Skeletal muscle cell (primary cell): ENCODE data around the gene FGF11.
"Not testable (repeated sequence)": the region's sequence is repeated elsewhere in the genome, so short reads cannot be mapped to it uniquely, and the experiment has no call there.

ENCODE experiments used
- DNase-seq: peaks from one replicate; pipeline ENCODE4 v3.0.0-alpha.2; 2010; ENCODE audit warnings: low read depth
- H3K4me3 ChIP-seq: 2 replicates; pipeline ENCODE4 v1.5.1; 2011; ENCODE audit warnings: low read depth, mild to moderate bottlenecking, control low read depth, low read length, moderate library complexity

The FGF11 gene

DNA sequence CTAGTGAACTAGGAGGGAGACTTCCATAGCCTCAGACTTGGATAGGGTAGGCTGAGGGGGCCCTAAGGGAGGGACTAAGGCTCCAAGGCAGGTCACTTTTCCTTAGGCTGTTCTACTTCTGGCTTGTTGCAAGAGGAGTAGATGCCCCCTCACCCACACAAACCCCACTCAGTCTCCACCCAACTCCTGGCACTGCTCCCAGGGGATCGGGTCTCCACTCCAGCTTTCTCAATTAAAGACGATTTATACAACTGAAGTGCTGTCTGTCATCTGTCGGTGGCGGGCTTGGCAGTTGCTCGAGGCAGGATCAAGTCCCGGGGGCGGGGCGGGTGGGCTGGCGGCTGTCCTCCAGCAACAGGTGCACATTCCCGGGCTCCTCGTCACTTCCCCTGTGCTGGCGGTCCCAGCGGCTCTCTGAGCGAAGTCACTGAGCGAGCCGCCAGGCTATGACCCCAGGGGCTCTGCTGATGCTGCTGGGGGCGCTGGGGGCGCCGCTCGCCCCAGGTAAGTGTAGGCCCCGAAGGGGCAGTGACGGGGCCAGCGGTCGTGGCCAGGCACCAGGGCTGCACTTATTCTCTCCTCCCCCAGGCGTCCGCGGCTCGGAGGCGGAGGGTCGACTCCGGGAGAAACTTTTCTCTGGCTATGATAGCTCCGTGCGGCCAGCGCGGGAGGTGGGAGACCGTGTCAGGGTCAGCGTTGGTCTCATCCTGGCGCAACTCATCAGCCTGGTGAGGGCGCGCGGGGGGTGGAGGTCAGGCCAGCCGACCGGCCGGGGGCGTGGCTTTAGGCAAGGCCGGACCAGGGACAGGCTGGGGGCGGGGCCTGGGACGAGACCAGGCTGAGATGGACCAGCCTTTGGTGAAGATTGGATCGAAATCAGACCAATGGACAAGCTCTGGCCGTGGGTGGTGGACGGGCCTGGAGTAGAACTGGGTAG is 5.6 kb downstream of the FGF11 start, which contains the start of gene CHRNB1:
Gene CHRNB1, plus strand, starts transcription at position 380 of the 937 bp plus-strand sequence. Its CDS starts 67 bp downstream, at position 447.
- no peak for DNase-seq
- H3K4me3 ChIP-seq, result peak within 1 kb of the TSS; percentile 48

- peak overlapping the region; percentile 48 for H3K4me3 ChIP-seq
- DNase-seq, result no peak
Measured at GRCh38 chr17:7445619-7445968, 6.3 kb downstream of the FGF11 start.

GRCh38 chr17:7448461-7448860 is 9.1 kb downstream of the FGF11 start:
- no peak overlapping the region for H3K4me3 ChIP-seq
- no peak for DNase-seq

- no peak for DNase-seq
- H3K4me3 ChIP-seq, result no peak overlapping the region
Measured at GRCh38 chr17:7459961-7460545, 20.7 kb downstream of the FGF11 start.

DNA sequence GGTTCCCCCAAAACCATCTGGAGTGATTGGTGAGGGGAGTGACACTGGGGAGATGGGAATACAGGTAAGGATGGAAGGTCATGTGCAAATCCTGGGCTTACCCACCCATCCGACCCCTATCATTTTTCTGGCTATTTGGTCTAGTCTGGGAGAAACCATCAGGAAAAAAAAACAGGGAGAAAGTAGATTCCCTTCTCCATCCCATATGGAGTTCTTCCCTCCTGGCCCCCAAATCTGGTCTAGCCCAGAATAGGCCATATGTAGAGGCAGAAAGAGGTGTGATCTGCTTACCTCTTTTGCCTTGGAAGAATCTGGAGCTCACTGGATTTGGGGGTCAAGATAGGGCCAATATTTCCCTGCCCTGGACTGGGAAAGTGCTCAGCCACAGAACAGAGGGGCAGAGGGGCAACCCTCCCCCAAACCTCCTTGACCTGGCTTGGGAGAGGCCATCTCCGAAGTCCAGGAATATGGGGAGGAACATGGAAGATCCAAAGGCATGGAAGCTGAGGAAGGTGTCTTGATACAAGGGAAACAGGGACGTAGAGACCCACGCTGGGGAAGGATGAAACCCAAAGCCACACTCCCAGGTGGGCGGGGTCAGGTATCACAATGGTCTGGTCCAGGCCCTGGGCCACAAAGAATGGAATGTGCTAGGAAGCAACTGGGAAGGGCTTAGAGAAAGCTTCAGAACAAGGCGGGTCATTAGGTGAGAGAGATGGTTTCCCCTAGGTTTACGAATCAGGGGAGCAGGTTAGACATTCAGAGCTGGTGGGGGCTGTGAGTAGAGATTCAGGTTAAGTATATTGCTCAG is 21.7 kb downstream of the FGF11 start:
- no peak for DNase-seq
- H3K4me3 ChIP-seq, result no peak overlapping the region

DNA sequence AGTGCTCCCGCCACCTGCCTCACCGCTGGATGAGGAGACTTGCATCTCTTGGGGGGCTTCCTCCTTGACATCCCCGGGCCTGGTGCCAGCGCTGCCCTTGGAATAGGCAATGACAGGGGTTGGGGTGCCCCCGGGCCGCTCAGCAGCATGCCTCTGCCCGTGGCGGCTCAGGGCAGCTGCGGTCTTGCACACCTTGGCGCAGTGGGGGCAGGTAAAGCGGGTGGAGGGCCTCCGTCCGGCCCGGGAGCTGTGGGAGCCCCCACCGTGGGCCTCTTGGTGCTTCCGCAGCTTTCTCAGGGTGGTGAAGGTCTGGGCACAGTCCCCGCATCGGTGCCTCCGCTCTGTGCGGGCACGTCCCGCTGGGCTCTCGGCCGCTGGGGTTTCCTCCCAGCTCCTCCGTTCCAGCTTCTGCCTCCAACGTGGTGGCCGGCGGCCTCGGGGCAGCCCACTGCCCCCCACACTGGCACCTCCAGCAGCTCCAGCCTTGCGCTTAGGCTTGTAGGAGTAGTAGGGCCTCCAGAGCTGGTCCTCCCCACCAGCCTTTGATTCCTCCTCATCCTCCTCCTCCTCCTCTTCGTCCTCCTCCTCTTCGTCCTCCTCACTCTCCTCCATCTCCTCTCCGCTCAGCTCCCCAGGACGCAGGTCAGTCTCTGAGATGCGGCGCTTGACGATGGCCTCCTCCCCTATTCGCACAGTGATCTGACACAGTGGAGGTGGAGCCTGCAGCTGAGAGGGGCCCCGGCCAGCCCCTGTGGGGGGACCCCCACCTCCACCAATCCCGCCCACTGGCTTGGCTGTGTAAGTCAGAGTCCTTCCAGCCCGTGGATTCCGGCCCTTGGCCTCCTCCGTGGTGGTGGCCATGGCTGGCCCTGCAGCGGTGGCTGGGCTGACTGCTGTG is 23.4 kb downstream of the FGF11 start:
- DNase-seq, result no peak
- no peak overlapping the region for H3K4me3 ChIP-seq

DNA sequence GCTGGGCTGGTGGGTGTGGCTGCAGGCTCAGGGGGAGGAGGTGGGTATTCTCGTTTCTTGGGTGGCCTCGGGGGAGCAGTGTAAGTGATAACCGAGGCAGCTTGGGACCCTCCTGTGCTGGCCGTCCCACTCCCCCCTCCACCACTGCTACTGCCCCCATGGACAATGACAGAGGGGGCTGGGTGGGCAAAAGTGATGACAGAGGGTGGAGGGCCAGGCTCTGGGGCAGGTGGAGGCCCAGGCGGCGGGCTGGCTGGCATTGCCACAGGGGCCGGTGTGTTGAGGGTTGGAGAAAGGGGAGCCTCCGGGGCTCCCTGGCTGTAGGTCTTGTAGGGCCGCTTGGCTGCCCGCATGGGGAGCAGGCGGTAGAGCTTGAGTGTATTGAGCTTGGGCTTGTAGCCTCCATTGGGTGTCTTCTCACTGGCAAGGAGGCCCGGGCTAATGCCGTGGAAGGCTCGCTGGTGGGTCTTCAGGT is 24.1 kb downstream of the FGF11 start:
- no peak for DNase-seq
- no peak overlapping the region for H3K4me3 ChIP-seq

GRCh38 chr17:7464081-7464480 is 24.8 kb downstream of the FGF11 start:
- H3K4me3 ChIP-seq, result no peak overlapping the region
- no peak for DNase-seq

DNA sequence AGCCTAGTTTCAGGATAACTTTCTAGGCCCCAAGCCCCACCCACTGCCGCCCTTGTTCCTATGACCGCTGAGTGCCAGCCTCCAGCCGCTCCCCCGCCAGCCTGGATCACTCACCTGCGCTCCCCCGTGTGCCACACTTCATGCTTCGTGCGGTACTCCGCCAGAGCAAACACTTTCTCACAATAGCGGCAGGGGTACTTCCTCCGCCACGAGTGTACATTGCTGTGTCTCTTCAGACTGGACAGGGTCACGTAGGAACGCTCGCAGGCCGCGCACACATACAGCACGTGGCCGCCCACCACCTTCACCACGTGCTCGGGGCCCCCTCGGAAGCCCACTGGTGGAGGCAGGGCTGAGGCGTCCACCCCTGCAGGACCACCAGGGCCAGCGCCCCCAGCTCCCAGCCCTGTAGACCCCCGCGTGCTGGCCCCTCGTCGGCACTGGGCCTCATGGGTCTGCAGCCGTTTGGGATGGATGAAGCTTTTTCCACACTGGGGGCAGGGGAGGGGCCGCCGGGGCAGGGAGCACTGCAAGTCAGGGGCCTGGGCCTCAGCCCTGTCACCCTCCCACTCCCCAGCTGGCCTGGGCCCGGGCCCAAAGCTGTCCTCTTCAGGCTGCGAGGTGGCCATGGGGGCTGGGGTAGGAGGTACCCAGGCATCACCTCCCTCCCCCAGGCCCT is 26.4 kb downstream of the FGF11 start:
- DNase-seq, result no peak
- H3K4me3 ChIP-seq, result no peak overlapping the region

DNA sequence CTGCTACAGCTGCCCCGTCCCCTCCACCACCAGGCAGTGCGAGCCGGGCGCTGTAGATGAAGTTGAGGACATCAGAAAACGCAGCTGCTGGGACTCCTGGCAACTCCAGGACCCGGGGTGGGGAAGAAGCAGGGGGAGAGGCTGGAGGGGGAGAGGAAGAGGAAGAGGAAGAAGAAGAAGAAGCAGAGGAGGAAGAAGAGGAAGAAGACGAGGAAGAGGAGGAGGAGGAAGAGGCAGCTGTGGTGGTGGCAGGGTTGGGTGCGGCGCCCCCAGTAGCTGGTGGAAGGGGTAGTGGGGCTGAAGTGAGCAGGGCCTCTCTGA is 27.0 kb downstream of the FGF11 start:
- DNase-seq, result no peak
- H3K4me3 ChIP-seq, result no peak overlapping the region

- H3K4me3 ChIP-seq, result no peak overlapping the region
- DNase-seq, result no peak
Measured at GRCh38 chr17:7466639-7467341, 27.5 kb downstream of the FGF11 start.

GRCh38 chr17:7467498-7467897 is 28.2 kb downstream of the FGF11 start:
- no peak overlapping the region for H3K4me3 ChIP-seq
- DNase-seq, result no peak

DNA sequence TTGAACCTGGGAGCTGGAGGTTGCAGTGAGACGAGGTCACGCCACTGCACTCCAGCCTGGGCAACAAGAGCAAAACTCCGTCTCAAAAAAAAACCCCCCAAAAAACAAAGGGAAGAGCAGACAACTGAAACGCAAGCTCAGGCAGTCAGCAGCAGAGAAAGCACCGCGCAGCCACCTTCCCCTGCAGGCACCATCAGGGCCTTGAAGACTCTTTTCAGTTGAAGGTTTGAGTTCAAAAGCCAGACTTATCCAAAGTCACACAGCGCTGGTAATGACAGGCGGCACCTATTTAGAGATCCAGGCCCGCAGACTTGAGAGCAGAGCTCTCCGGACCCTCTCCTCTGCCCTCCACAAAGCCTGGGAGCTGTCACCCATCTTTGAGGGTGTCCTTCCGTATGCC is 29.0 kb downstream of the FGF11 start:
- DNase-seq, result no peak
- H3K4me3 ChIP-seq, result no peak overlapping the region

DNA sequence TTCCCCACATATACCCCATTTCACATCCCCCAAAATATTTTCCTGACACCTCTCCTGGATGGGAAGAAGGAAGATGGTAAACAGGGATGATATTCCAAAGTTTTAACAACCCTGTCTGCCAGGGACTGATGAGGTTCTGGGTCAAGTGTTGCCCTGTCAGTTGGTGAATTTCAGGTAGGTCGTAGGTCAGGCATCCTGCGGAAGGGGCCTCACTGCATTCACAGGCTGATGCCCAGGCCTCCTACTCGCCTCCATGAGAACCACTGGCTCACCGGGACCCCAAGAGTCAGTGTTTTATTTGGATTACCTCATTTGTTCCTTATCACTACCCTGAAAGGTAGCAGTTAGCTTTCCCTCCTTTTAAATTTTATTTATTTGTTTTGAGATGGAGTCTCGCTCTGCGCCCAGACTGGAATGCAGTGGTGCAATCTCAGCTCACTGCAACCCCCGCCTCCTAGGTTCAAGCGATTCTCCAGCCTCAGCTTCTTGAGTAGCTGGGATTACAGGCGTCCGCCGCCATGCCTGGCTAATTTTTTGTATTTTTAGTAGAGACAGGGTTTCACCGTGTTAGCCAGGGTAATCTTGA is 29.6 kb downstream of the FGF11 start:
- DNase-seq, result no peak

DNA sequence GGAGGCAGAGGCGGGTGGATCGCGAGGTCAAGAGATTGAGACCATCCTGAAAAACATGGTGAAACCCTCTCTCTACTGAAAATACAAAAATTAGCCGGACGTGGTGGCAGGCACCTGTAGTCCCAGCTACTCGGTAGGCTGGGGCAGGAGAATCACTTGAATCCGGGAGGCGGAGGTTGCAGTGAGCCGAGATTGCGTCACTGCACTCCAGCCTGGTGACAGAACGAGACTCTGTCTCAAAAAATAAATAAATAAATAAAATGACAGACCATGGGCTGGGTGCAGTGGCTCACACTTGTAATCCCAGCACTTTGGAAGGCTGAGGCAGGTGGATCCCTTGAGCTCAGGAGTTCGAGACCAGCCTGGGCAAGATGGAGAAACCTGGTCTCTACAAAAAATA is 30.5 kb downstream of the FGF11 start:
- not testable (repeated sequence) for DNase-seq, H3K4me3 ChIP-seq

More for the DNA sequence above, 29.6 kb downstream of the FGF11 start:
- H3K4me3 ChIP-seq, result no peak overlapping the region

GRCh38 chr17:7470457-7470973 is 31.2 kb downstream of the FGF11 start:
- not testable (repeated sequence) for H3K4me3 ChIP-seq

GRCh38 chr17:7471729-7472128 is 32.4 kb downstream of the FGF11 start:
- H3K4me3 ChIP-seq, result no peak overlapping the region
- DNase-seq, result no peak

More at GRCh38 chr17:7470457-7470973, 31.2 kb downstream of the FGF11 start:
- not testable (repeated sequence) for DNase-seq
